Daoy (cell line): ENCODE results near the gene VPS26C. TPM values are rescaled to one million over a fixed set of nuclear protein-coding genes. Genes with fewer than 3 reads are reported as not detected.

Experiments used
- DNase-seq: peaks from one replicate; pipeline ENCODE4 v3.0.0-alpha.2; 2015; ENCODE audit warnings: low read depth
- total RNA-seq: library from RNA; depleted of rRNA; stranded (reverse); fragments of >200 nt; shearing (Covaris generic); gene quantifications from 2 replicates; pipeline ENCODE4 v1.2.3, GENCODE V29; 2014

Gene VPS26C
- total RNA-seq, 1 experiment from 2014 or later, result 58.0 TPM

DNA sequence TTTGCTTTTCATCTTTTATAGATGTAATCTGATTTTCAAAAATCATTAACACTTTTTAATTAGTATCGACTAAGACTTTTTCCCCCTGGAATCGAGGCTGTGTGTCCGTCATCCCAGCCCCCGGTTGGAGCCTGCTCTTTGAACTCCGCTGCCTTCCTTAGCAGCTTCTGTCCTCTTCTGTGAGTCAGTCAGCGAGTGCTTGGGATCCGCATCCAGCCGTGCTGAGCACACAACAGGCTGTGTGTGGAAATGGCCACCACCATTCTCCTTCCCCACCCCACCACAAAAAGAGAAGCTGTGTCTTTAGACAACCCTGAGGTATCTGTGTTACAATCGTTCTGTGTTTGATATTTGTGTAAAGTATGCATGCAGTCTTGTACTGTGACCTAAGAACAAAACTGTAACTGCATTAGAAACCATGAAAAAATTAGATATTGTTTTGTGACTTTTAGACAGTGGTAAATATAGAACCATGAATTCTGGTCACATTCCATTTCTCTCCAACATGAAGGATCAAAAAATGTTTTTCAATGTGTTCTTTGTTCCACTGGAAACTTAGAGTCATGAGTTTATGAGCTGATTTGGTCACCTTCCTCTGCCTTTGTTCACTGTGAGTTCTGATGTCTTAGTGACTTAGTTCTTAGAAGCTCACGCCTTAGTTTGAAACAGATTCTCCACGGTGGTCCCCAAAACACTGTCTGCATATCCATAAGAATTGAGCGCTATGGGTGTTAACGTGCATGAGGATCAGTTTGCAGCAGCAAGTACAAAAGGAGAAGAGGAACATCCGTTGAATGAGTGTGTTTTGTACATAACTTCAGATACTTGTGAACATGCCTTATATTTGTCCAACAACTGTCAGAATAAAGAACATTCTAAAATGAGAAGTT, 64.7 kb downstream of the VPS26C start:
- no peak for DNase-seq

DNA sequence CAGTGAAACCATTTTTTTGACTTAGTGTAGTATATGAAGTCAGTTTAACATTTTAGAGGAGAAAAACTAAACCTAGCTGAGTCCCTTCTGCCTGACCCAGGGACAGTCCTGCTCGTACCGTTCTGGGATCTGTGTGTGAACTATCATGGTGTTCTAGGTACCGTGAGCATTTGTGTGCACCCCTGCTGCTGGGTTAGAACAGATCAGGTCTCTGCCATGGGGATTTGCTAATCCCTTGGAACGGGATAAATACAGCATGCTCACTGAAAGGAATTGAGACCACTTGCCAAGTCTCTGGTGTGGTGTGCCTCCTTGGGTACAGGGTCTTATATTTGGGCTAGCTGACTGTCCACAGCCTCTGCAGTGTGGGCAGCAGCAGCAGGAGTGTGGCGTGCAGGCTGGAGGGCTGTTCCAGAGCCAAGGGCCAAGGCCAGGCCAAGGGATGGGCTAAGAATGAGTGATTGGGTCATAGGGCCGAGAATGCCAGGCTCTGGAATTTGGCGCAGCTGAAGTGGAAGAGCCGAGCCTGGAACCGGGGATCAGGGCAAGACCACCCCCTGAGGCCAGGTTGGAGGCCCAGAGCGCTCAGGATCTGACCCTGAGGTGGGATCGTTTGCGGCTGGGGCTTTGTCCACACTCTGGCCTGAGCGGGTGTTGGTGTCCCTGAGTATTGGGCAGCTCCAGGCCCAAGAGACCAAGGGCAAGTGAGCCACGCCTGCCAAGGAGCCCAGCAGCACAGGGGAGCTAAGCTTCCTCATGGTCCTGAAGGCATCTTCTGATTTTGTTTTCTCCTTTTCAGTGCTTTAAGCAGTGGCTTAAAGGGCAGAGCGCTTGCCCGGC, 66.3 kb downstream of the VPS26C start:
- no peak for DNase-seq

DNA sequence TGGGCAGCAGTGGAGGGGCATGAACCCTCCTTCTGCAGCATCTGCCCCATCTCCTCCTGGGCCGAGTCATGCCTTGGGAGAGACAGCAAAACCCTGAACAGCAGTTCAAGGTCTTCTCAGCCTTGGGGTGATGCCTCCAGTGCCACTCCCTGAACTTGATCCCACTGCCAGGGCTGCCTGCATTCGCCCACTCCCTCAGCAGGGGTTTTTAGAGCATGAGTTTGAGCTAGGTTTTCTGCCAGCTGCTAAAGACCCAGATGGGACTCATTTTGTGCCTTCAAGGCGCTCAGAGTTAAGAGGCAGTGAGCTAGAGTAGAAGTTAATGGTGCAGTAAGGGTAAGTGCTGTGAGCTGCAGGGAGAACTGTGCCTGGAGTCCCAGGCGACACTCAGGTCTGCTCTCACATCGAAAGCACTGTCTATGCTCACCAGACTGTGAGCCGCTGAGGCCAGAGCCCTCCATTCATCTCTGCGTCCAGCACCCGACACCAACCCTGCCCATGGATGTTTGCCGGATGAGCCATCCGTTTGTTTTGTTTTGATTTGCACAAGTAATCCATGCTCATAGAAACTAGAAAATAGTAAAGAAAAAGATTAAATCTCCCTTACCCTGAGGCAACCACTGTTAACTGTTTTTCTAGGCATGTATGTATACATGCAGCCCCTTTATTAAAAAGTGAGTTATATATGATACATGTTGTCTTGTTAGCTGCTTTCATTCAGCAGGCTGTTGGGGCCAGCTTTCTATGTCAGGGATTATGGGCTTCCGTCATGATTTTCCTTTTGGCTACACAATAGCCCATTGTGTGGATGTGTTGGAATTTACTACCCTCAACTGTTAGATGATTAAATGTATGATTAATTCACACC, 67.8 kb downstream of the VPS26C start:
- DNase-seq, result peak; percentile 78

DNA sequence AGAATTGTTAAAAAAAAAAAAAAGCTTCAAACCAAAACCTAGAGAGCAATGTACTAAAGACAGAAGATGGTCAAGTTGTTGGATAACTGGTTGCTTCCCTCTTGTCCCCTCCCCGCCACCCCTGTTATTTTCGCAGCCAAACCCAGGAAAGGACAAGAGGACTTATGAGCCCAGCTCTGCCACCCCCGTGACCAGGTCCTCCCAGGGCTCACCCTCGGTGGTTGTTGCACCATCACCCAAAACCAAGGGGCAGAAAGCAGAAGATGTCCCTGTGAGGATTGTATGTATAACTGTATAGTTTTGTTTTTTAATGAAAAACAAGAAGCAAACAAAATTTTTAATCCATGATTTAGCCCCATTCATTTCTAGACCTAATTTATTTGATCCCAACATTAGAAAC, 69.4 kb downstream of the VPS26C start:
- no peak for DNase-seq

DNA sequence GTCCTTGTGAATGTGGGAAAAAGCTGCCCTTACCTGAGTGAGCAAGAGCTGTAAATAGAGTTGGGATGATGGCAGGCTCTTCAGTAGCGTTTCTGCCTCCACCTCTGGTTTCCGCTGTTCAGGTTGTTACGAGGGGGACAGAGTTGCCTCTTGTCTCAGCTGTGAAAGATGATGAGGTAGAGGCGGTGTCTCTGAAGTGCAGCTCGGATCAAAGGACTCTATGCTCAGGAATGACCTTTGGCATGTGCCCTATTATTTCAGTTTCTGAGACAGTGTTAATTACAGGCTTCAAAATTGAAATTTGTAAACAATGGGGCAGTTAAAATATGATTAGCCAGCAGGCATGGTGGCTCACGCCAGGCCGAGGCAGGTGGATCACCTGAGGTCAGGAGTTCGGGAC, 70.3 kb downstream of the VPS26C start:
- no peak for DNase-seq

DNA sequence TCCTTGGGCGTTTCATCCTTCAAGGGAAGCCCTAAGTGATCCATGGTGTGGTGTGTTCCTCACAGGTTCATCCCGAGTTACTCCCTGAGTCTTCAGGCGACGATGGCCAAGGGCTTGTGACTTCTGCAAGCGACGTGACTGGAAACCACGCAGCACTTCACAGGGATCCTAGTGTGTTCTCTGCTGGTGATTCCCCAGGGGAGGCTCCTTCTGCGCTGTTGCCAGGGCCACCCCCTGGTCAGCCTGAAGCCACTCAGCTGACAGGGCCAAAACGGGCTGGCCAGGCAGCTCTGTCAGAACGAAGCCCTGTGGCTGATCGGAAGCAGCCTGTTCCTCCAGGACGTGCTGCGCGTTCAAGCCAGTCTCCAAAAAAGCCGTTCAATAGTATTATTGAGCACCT, 71.5 kb downstream of the VPS26C start:
- DNase-seq, result no peak

DNA sequence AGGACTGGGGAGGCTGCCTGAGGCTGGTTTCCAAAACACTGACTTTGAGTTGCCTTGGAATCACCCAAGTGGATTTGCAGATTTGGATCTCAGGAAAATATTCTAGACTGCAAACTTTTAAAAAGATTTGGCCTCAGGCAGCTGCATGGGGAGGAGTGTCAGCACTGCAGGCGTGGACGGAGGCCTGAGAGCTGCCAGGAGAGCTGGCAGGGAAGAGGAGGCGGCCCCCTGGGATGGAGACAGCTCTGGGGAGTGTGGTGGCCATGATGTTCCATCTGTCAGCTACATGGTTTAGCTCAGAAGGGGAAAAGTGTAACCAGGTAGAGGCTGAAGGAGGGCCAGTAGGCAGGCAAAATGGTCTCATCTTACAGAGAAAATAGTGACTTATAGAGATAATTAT, 72.1 kb downstream of the VPS26C start:
- DNase-seq, result no peak

DNA sequence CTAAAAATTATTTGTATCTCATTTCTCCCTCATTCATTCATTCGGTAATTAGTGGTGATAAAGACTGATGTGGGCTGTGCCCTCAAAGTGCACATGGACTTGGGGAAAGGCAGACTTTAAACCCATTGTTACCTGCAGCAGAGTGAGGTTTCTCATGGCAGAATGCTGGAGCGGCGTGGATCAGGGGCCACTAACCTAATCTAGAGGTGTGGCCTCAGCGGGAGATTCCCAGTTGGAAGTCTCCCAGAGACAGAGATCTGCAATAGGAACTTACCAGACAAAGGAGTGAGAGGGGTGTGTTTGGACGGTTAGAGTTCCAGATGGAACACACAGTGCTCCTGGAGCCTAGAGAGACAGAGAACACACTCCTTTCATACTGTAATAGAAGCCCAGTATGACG, 73.5 kb downstream of the VPS26C start:
- no peak for DNase-seq

DNA sequence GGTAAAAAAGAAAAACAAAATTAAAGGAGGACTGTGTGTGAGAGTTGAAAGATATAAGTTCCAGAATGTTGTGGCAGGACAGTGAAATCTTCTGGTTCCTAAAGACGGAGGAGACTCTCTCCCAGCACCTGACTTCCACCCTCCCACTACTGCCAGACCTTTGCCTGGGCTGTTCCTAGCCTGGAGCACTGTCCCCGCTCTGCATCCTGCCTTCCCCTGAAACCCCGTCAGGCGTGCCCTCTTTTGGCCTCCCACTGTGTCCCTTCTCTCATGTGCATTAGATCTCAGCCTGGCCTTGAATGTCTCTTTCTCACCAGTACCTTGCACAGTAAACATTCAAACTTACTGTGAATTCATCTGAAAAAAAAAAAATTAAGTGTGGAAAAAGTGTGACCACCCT, 74.1 kb downstream of the VPS26C start:
- no peak for DNase-seq

DNA sequence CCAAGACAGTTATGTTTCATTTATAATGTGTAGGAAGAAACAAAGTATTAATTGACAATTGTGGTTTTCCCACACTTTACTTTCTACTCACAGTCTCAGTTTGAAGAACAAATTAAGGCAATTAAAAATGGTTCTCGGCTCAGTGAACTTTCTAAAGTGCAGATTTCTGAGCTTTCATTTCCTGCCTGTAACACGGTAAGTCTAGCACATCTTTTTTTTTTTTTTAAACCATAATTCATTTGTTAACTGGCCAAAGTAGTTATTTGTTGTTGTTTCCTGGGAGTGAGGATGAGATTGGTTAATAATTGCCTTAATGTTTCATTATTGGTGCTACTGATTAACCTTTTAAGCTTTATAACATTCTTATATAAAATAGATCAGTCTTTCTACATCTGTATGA, 75.1 kb downstream of the VPS26C start:
- no peak for DNase-seq

DNA sequence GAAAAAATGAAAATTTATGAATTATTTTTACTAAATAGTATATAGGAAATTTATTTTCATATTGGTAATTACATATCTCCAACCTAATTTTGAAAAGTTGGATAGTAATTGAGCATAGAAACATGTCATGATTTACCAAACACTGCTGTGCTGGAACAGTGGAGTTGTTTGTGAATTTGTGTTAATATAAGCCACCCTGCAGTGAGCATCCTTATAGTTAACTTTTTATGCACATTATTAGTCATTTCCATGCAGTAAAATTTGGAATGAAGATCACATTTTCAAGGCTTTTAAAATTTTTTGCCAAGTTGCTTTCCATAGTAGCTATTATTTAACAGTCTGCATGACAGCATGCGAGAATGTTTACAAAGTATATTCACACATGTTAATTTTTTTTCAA, 78.3 kb downstream of the VPS26C start:
- DNase-seq, result no peak

DNA sequence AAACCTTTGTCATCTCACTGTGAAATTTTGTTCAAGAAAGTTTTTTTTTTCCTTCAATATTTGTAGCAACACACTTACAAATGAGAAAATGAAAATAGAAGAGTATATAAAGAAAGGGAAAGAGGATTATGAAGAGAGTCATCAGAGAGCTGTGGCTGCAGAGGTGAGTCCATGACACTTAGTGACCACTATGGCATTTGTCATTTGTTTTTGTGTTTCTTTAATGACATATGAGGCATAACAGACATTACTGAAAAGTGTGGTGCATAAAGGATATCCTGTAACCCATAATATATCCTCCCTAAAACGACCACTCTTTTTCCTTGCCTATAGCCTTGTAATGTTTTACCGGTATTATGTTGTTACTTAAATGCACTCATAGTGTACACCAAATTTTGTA, 80.2 kb downstream of the VPS26C start:
- no peak for DNase-seq

DNA sequence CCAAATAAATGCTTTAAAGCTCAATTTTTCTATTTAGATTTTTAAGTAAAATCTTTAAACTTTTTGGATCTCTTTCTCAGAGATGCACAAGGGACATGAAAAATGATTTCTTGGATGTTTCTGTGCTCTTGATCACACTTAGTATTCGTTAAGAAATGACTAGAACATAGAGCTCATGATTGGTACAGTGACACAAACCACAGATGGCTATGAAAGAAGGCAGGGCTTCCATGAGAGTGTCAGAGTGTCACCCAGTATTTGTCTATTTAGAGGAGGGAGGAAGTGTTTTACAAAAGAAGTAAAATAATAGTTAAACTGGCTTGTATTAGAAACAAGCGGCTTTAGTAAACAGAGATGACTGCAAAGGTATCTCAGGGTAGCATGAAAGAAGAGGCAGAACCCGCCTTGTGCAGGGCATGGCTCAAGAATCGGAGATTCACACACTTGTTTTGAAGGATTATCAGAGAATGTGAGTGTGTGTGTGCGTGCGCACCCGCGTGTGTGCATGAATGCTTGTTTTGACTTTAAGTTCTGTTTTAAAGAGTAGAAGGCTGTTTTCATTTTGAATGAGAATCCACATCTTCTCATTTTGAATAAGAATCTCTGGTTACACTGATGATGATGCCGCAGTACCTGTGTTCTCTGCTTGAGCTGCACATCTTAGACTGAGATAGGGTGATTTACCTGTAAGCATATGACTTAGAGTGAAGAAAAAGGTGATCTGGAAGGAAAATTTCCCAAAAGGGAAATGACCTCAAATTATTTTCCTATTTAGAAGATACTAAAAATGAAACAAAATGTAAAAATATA, 82.1 kb downstream of the VPS26C start:
- DNase-seq, result no peak

DNA sequence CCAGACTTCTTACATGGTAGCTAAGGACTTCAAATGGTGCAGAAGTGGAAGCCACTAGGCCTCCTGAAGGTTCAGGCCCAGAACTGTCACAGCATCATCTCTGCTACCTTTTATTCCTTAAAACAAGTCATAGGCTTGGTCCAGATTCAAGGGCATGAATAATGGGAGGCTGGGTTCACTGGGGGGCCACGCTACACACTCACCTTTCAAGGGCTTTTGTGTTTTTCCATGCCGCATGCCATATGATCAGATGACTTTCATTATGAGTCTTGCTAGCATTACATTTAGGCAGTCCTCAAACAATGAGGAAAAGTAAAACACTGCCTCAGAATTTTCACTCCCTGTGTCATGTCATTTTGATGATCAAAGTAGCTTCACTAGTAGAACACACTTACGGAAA, 83.4 kb downstream of the VPS26C start:
- no peak for DNase-seq

DNA sequence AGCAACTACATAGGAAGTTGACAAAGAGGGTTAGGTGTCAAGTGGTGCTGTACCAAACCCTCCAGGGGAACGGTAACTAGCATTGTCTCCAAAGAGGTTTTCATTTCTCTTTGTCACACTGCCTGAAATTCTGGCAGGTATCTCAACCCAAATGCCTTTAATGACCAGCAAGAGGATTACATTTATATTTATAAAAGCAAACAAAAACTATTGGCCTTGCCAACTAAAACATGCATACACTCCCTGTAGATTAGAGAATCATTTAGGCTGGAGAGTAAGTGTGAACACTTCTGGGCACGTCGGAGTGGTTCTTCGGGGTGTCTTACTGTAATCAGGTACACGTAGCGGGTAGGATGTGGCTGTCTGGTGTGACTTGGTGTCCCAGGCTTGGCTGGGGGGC, 84.9 kb downstream of the VPS26C start:
- DNase-seq, result no peak

DNA sequence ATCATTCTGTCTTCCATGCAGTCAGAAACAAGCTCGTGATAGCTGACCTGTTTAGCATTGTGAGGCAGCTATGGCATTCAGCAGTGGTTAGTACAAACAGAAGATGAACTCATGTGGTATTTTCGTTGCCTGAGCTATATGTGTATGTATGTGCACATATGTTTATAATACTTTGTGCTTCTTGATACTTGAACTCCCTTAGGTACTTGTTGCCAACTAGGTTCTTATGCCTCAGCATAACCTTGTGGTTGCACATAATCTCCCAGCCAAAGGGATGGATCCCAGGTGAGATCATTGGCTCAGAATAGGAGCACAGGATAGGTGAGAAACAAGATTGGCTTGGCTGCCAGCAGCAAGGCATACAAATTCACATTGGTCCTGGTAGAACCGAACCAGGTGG, 86.1 kb downstream of the VPS26C start:
- DNase-seq, result no peak

DNA sequence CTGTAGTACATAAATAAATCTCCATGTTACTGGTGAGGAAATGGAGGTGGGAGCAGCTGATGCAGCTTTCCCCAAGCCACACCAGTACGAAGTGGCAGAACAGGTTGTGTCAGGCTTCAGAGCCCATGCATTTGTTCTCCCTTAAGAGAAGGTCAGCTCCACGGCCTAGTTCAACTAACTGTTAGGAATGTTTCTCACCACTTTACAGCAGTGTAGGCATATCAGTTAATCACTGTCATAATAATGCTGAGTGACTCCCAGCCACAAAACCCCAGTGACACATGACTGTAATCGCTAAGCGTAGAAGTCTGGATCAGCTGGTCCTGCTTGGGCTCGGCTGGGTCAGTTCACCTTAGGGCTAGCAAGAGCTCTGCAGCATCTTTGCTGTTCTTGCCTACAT, 90.4 kb downstream of the VPS26C start:
- peak; percentile 21 for DNase-seq
